HG03066 (cell line): Measurements from ENCODE around the gene LIMS2.

Source experiments
- ATAC-seq: cut with Tn5 transposase; IDR thresholded peaks from one replicate; pipeline ENCODE4 v1.9.1; 2021; ENCODE audit warnings: low read depth; ENCODE audit not compliant: unreplicated experiment

The LIMS2 gene

DNA sequence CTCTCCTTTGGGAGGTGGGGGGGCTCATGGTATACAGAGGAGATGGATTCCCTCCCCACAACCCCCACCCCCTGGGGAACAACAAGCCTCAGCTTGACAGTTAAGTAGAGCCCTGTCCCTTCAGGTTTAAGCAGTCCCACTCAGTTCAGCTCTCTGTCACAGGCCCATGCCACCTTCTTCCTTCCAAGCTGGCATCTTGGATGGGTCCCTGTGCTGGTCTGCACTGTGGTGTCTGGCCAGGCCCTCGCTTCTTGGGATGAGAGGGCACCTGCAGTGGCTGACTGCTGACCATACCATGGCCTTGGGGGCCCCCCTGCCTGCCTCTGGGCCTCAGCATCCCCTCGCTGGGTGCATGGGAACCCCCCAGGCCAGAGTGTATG is 49.8 kb downstream of the LIMS2 start:
- ATAC-seq = no peak

DNA sequence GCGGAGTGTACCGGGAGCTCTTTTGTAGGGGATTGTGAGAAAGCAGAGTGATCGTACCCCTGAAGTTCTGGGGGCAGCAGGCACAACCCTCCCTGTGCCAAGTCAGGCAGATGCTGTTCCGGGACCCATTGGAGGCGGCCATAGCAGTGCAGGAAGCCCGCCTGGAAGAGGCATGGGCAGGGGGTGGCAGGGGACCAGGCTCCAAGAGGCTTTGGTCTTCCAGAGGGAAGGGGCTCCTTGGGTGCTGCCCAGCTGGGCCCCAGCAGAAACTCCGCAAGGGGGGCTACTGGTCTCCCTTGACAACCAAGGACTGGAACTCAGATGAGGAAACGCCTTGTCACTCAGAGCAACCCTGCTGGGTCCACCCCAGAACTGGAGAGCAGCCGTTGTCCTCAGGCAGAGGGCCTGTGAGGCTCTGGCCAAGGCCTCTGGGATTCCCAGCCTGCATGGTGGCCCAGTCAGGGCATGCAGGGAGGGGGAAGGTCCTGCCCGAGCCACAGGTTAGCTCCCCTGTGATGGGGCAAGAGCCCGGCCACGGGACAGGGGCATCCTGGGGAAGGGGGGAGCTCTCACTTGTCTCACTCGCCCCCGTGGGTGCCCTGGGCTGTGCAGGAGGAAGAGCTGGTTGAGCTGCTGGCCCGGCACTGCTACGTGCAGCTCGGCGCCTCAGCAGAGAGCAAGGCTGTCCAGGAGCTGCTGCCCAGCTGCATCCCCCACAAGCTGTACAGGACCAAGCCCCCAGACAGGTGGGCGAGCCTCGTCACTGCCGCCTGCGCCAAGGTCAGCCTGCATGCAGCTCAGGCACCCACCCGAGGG is 50.4 kb downstream of the LIMS2 start:
- ATAC-seq = no peak

DNA sequence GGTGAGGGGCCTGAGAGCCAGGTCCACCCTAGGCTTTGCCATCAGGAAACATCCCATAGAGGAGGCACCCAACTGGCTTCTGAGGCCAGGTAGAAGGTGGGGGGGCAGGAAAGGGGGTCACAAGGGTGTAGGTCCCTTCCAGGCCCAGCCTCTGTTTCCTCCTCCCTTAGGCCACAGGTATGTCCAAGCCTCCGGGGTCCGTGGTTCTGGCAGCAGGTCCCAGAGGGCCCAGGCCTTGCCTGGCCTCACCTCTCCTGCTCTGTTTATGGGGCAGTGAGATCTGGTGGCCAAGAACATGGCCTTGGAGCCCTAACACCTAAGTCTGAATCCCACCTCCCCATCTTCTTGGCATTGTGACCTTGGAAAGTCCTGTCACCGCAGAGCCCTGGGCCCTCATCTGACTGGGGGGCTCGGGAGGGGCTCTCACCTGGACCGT is 51.0 kb downstream of the LIMS2 start:
- ATAC-seq = no peak

DNA sequence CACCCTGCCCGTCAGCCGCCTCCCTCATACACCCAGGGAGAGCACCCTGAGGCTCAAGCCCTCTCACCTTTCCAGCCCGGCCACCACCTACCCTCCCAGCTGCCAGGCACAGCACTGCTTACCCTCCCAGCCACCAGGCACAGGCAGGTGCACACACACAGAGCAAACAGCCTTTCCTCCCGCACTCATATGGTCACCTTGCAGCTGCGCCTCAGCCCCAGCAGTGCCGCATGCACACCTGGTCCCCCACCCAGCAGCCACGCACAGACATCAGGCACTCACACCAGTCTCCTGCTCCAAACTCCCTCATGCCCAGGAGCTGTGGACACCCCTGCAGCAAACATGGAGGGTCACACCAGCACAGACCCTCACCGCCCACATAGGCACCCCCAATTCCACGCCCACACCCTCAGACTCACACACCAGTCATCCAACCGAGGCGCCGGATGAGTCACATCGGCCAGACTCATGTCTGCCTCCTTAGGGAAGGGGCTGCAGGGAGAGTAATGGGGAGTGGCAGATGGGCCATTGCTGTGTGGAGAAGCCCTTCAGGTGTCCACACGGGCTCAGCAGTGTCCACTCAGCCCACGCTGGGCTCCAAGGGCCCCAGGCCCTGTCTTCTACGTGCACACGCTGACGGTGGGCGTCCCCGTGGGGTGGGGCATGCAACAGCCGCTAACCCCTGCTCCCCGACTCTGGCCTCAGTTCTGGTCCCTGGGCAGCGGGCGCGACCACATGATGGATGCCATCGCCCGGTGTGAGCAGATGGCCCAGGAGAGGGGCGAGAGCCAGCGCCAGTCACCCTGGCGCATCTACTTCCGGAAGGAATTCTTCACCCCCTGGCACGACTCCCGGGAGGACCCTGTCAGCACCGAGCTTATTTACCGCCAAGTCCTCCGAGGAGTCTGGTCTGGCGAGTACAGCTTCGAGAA is 51.7 kb downstream of the LIMS2 start:
- ATAC-seq = no peak

DNA sequence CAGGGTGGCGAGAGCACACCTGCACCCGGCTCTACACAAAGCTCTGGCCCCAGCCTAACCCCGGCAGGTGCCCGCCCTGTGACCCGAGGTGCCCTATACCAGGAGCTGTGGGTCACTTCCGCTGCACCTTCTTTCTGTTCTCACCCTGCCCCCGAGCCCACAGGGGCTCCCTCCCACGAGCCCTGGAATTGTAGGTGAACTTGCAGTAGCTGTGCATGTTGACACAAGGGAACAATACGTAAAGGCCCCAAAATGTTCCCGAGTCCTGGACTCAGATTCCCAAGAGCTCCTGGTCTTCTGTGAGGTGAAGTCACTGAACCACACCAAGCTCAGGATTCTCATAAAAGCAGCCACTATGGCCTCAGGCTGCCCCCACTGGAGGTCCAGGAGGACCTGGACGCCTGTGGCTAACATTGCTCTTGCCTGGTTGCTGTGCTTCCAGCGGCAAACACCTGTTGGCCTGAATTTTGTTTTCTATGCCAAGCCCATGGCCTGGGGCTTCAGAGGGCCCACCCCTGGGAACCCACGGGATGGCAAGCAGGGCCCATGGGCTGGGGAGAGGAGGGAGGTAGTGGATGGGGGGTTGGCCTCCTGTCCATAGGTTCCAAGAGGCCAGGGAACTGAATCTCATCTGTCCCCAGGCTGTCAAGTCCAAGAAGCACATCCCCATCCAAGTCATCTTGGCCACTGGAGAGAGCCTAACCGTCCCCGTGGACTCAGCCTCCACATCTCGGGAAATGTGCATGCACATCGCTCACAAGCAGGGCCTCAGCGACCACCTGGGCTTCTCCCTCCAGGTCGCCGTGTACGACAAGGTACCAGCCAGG is 52.6 kb downstream of the LIMS2 start:
- no peak for ATAC-seq

DNA sequence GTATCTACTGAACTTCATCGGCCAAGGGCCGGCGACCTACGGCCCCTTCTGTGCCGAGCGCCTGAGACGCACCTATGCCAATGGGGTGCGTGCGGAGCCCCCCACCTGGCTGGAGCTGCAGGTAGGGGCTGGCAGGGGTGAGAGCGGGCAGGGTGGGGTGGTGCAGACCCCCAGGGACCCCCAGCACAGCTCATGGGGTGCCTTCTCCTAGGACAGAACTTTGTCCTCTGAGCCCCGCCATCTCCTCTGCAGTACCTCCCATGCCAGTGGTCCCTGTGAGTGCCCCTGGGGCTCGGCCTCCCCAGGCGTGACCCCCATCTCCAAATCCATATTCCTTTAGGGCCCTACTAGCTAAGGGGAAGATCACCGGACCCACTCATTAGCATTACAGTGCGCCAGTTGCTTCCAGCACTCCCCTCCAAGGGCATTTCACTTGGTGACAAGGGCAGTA is 53.3 kb downstream of the LIMS2 start:
- no peak for ATAC-seq

DNA sequence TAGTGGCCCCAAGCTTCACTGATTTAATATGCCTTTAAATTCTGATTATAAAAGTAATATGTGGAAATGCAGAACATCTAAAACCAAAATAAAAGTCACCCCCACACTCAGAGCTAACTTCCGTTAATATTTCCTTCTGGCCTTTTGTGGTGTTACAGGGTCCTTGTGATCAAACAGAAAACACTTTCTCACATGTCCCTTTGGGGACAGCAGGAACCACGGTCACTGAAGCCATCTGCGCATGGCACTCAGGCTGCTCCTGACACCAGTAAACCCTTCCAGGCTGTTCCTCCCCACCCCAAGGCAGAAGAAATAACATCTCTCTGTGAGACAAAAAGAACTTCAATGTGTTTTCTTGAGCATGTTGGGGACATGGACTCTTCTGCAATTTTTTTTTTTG is 54.5 kb downstream of the LIMS2 start:
- ATAC-seq = no peak

DNA sequence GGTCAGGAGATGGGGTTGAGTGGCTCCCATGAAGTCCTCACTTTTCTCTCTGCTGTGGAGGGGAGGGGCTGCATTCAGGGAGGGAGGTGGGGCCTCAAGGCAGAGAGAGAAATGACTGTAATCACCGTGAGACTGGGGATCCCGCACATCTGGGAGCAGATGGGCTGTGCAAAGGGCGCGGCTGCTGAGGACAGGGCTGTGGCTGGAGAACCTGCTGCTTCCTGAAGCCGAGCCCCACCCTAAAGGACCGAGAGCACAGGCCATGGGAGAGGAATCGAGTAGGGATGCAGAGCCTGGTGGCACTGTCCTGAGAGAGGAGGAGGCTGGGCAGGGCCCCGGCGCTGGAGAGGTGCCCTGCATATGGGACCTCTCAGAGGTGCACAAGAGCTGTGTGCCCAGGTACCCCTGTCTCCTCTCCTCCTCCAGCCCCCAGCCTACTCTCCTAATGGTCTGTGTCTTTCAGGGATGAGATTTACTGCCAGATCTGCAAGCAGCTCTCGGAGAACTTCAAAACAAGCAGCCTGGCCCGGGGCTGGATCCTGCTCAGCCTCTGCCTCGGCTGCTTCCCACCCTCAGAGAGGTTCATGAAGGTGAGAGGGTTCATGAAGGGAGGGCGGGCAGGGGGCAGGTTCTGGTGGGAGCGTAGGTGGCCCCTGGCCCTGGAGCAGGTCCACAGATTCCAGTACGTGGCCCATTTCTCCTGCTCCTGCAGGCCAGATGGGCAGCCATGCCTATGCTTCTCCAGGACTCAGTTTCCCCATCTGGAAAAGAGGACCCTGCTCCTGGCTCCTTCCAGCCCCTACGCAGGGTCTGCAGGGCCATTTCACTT is 55.2 kb downstream of the LIMS2 start:
- ATAC-seq = no peak

DNA sequence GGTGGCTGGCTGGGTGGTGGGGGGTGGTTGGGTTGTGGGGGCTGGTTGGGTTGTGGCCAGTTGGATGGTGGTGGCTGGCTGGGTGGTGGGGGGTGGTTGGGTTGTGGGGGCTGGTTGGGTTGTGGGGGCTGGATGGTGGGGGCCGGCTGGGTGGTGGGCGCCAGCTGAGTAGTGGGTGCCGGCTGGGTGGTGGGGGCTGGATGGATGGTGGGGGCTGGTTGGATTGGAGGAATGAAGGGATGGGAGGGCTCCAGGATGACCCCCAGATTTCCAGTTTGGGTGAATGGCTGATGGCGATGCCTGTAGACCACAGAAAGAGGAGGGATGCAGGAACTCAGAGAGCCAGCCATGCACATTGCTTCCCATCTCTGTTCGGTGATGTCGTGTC is 56.1 kb downstream of the LIMS2 start:
- no peak for ATAC-seq

DNA sequence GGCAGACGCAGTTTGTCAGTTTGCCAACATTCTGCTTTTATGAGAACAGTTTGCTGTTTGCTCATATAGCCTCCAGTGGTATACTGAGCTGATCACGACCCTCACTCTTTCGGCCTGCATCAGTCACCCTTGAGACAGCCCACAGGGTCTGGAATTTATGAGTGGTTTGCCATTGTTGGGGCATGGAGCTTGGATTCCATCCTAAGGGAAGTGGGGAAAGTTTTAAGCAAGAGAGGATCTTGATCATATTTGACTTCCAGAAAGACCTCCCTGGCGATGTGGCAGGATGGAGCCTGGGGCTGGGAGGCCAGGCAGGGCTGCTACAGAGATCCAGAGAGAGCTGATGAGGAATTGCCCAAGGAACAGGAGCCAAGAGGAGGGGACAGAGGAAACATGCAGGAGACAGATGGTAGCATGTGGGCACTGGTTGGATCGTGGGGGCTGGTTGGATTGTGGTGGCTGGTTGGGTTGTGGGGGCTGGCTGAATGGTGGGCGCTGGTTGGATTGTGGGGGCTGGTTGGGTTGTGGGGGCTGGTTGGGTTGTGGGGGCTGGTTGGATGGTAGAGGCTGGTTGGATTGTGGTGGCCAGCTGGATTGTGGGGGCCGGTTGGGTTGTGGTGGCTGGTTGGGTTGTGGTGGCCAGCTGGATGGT is 56.7 kb downstream of the LIMS2 start:
- ATAC-seq = no peak

DNA sequence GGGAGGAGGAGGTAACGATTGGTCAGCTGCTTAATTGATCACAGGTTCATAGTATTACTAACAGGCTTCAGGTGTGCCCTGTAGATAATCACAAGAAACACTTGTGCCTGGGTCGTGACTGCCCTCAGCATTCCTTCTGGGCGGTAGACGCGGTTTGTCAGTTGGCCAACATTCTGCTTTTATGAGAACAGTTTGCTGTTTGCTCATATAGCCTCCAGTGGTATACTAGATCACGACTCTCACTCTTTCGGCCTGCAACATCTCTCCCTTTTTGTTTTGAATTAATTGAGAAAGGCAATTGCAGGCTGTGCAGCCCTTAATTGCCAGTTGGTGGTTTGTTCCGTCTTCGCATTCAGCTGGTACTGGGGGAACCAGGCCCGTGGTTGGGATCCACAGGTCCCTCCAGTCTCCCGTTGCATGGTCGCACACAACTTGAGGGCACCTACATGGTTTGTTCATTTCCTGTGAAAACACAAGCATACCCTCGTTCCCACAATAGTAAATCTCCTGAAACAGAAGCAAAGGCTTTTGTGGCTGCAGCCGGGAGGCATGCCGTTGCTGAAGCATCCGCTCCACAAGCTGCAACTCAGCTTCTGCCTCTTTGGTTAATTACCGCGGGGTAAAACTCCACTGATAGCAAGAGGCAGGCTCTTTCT is 59.7 kb downstream of the LIMS2 start:
- no peak for ATAC-seq

DNA sequence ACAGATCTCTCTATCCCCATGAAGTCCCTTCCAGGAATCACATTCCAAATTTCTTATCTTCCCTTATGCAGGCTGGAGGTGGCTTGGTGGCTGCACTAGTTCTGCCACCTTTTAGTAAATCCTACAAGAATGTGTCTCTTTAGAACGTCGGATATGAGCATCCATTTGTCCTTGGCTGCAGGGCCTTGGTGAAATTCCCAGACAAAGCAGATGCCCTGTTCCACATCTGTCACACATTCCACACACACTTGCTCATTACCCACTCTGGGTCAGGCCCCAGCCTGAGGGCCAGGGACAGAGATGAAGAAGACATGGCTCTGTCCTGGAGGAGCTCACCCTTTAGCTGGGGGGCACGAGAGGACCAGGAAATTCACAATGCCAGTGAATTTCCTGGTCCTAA is 60.6 kb downstream of the LIMS2 start:
- ATAC-seq = no peak

DNA sequence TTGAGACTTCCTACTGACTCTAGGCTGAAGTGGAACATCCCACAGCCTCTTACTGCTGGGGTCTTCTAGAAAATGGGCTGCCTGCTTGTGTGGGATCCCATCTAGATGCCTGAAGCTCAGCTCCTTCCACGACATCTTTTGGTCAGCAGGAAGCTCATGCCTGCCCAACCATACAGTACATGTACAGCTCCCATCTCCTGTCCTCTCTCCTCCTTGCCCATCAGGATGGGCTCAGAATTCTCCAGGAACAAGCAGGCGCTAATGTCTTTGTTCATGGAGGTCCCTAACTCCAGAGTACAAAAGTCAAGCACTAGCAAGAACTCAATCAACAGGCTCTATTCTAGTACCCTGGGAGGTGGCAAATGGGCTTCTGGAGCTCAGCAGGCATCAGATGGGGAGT is 61.1 kb downstream of the LIMS2 start:
- ATAC-seq = no peak

DNA sequence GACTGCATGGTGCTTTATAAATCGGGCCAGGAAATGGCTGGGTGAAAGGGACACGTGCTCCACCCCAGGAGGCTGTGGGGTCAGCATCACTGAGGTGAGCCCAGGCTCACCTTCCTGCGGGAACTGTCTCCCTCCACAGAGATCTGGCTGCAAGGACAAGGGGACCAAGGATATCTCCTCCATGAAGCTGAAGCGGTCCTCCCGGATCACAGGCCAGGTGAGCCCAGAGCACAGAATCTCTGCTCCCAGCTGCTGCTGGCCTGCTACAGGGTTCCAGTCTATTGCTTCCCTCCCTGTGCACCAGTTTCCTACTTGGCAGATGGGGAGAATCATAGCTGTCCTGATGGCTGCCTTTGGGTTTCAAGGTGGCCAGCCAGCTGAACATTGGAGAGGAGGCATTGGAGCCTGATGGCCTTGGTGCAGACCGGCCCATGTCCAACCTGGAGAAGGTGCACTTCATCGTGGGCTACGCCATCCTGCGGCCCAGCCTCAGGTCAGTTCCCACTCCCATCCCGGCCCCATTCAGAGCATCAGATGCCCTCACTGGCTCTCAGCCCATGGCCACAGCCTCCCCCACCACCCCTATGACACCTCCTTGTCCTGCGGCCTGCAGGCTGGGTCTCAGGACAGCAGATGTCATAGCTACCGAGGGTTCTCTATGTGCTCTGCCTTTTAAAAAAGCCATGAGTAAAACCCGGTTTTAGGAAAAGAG is 63.1 kb downstream of the LIMS2 start:
- ATAC-seq = no peak

DNA sequence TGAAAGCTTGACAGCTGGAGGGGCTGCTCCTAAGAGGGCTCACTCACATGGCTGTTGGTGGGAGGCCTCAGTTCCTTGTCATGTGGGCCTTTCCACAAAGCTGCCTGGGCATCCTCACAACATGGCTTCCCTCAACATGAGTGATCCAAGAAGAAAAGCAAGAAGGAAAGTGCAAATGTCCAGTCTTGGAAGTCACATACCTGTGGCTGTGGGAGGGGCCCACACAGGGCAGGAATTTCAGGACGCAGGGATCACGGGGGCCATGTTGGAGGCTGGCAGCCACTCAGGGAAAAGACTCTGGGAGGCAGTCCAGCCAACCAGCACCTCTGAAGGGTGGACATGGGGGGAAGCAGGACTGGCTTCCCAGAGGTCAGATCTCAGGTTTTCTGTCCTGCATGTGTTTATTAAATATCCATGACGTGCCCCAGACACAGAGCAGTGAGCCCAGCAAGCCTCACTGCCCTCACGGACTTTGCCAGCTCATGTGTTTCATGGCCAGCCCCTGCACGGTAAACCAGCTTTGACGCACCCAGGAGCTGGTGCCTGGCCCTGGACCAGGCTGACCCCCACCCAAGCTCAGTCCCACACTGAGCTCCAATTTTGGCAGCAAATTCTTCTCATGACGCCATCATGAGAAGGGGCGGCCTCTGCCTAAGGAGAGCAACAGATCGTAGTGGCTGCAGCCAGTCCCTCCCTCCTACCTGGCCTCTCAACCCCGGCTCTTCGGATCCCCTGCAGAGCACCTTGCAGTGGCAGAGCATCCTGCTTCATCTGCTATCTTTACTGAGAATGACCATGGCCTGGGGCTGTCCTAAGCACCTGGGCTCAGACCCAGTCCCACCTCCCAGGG is 64.0 kb downstream of the LIMS2 start:
- no peak for ATAC-seq

DNA sequence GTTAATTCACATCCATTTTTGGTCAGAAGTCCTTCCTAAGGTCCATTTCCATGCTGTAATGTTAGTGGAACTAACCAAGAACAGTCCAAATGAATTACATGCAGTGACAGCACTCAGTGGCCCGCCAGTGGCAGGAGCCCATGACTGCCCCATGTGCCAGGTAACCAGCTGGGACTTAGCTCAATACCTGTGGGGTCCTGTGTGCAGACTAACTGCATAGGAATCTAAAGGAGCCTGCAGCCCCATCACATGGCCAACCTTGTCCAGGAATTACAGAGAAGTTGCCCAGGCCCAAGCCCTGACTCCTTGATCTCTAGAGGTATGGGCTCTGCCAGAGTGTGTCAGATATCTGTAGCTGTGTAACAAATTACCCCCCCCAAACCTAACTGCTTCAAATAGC is 64.8 kb downstream of the LIMS2 start:
- no peak for ATAC-seq

DNA sequence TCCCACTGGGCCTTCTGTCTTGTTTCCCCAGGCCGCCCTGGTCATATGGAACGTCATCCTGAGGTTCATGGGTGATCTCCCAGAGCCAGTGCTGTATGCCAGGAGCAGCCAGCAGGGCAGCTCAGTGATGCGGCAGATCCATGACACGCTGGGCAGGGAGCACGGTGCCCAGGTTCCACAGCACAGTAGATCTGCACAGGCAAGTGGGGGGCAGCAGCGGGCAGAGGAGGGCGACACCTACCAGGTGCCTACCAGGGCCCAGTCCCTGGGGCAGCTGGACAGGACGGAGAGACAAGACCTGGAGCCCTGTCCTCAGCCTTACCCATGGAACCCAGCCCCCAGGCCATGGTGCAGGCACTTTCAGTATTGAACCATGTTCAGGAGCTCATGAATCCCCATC is 65.5 kb downstream of the LIMS2 start:
- no peak for ATAC-seq
